NCI-H226 (cell line): ENCODE measurements around the gene SPEF2.
"Not testable (repeated sequence)": the region's sequence is repeated elsewhere in the genome, so short reads cannot be mapped to it uniquely, and the experiment has no call there.

ENCODE experiments used
- DNase-seq: peaks from one replicate; pipeline ENCODE4 v3.0.0-alpha.2; 2015

SPEF2 gene

GRCh38 chr5:35828082-35828598 lies 210.5 kb downstream of the SPEF2 start:
- no peak for DNase-seq

GRCh38 chr5:35830587-35830986 lies 212.9 kb downstream of the SPEF2 start:
- no peak for DNase-seq

- no peak for DNase-seq
Measured at GRCh38 chr5:35832762-35833161, 215.1 kb downstream of the SPEF2 start.

- no peak for DNase-seq
Measured at GRCh38 chr5:35833224-35833623, 215.6 kb downstream of the SPEF2 start.

- DNase-seq = no peak
Measured at GRCh38 chr5:35835796-35836742, 218.4 kb downstream of the SPEF2 start.

- DNase-seq = no peak
Measured at GRCh38 chr5:35838370-35839042, 220.8 kb downstream of the SPEF2 start.

- DNase-seq = no peak
Measured at GRCh38 chr5:35842856-35843255, 225.2 kb downstream of the SPEF2 start.

- not testable (repeated sequence) for DNase-seq
Measured at GRCh38 chr5:35845508-35845907, 227.8 kb downstream of the SPEF2 start.

GRCh38 chr5:35847491-35847890 lies 229.8 kb downstream of the SPEF2 start:
- DNase-seq = no peak

GRCh38 chr5:35847961-35848360 lies 230.3 kb downstream of the SPEF2 start:
- DNase-seq = no peak

- no peak for DNase-seq
Measured at GRCh38 chr5:35849860-35850259, 232.2 kb downstream of the SPEF2 start.

- peak; percentile 13 for DNase-seq
Measured at GRCh38 chr5:35850967-35851680, 233.5 kb downstream of the SPEF2 start.

- peak; percentile 15 for DNase-seq
Measured at GRCh38 chr5:35852084-35852734, 234.5 kb downstream of the SPEF2 start.

GRCh38 chr5:35852773-35853172 lies 235.1 kb downstream of the SPEF2 start:
- no peak for DNase-seq

GRCh38 chr5:35853631-35854030 lies 236.0 kb downstream of the SPEF2 start:
- DNase-seq = no peak

- no peak for DNase-seq
Measured at GRCh38 chr5:35854248-35854647, 236.6 kb downstream of the SPEF2 start.

- DNase-seq = no peak
Measured at GRCh38 chr5:35855187-35855586, 237.5 kb downstream of the SPEF2 start.

- DNase-seq = not testable (repeated sequence)
Measured at GRCh38 chr5:35856186-35856764, 238.6 kb downstream of the SPEF2 start.

GRCh38 chr5:35856765-35857351 lies 239.2 kb downstream of the SPEF2 start, which contains the start of gene IL7R:
IL7R (plus strand) TSS chr5:35856891; CDS start chr5:35856978, 87 bp downstream.
- DNase-seq = peak; percentile 77

GRCh38 chr5:35857606-35858205 lies 240.0 kb downstream of the SPEF2 start:
- peak; percentile 82 for DNase-seq

- peak; percentile 37 for DNase-seq
Measured at GRCh38 chr5:35859101-35859661, 241.5 kb downstream of the SPEF2 start.
